ENCODE measurements around the gene SARS1.

DNA sequence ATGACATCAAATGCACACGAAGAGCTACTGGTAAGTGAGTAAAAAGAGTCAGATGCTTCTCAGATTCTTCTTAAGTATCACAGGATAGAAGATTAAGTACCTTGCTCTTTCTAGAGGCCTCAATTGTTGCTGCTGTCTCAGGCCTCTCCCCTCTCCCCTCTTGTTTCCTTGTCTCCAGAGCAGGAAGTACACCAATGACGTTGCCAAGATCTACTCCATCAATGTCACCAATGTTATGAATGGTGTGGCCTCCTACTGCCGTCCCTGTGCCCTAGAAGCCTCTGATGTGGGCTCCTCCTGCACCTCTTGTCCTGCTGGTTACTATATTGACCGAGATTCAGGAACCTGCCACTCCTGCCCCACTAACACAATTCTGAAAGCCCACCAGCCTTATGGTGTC is 21.3 kb upstream of the SARS1 start:
- TF ChIP-seq ZNF331 (CRISPR knock-in tag; IDR thresholded peaks at IDR 0.05): no peak
- TF ChIP-seq ZNF3 (CRISPR knock-in tag; IDR thresholded peaks at IDR 0.05): no peak
- TF ChIP-seq POLR2A (IDR thresholded peaks at IDR 0.05; ENCODE audit: insufficient read depth in 1 of 2, low read depth in 2 of 2, low read length in 2 of 2): no peak

Data from HepG2 (cell line).